Naive B cell (primary cell): ENCODE data around the gene TRIM69. TPM values are rescaled to one million over a fixed set of nuclear protein-coding genes. Genes with fewer than 3 reads are reported as not detected.
"Not testable (repeated sequence)": the region's sequence is repeated elsewhere in the genome, so short reads cannot be mapped to it uniquely, and the experiment has no call there.

ENCODE experiments used
- ATAC-seq, 2 donors: fragments of 150-1000 bp; cut with Tn5 transposase; 2 replicates each; pipeline ENCODE4 v1.10.0; 2021; ENCODE audit warnings: low read depth in 2 of 2, mild to moderate bottlenecking in 2 of 2, moderate library complexity in 2 of 2
- DNase-seq: peaks from one replicate; pipeline ENCODE4 v3.0.0; 2022
- H3K27ac Mint-ChIP-seq, 6 donors: one replicate each; pipeline ENCODE4 v1.8.0; 2020 to 2022; ENCODE audit warnings: mild to moderate bottlenecking in 6 of 6, mixed read lengths in 6 of 6, moderate library complexity in 5 of 6, inconsistent platforms in 2 of 6
- H3K27me3 Mint-ChIP-seq, 3 donors: one replicate each; pipeline ENCODE4 v1.8.0; 2021 to 2022; ENCODE audit warnings: mixed read lengths in 3 of 3, mild to moderate bottlenecking in 1 of 3
- H3K36me3 Mint-ChIP-seq, 2 donors: one replicate each; pipeline ENCODE4 v1.8.0; 2020 to 2022; ENCODE audit warnings: mixed read lengths in 2 of 2, inconsistent platforms in 1 of 2, mild to moderate bottlenecking in 1 of 2
- H3K4me1 Mint-ChIP-seq, 3 donors: one replicate each; pipeline ENCODE4 v1.8.0; 2020 to 2022; ENCODE audit warnings: mixed read lengths in 3 of 3, inconsistent platforms in 1 of 3, mild to moderate bottlenecking in 1 of 3, moderate library complexity in 1 of 3
- H3K4me3 Mint-ChIP-seq, 8 donors: one replicate each; pipeline ENCODE4 v1.8.0; 2020 to 2022; ENCODE audit warnings: mild to moderate bottlenecking in 8 of 8, mixed read lengths in 8 of 8, moderate library complexity in 8 of 8, inconsistent platforms in 2 of 8
- H3K9me3 Mint-ChIP-seq, 7 donors: one replicate each; pipeline ENCODE4 v1.8.0; 2020 to 2022; ENCODE audit warnings: mixed read lengths in 7 of 7, mild to moderate bottlenecking in 5 of 7, inconsistent platforms in 2 of 7, moderate library complexity in 1 of 7
- polyA plus RNA-seq, 6 donors: library from polyadenylated mRNA; unstranded; fragments of 300-500 nt; fragmentation: Illumina TruSeq; gene quantifications; one replicate each; pipeline ENCODE4 v1.2.3, GENCODE V29; 2021; ENCODE audit warnings: low read depth in 6 of 6

The TRIM69 gene
- polyA plus RNA-seq, 6 donors from 2014 or later: 9.4 to 22.4 (median 18.1) TPM

GRCh38 chr15:44719293-44719999, 16.9 kb upstream of the TRIM69 start:
- ATAC-seq (peak; percentile 50 to 54), DNase-seq (peak; percentile 49)
- peak overlapping the region; percentile 35 to 100 (median 90) for H3K27ac Mint-ChIP-seq
- peaks cover 14 to 32% of the 10 kb centered on the region in 2 donors for H3K36me3 Mint-ChIP-seq
- H3K9me3 Mint-ChIP-seq: no peaks in the 10 kb centered on the region
- no peaks in the 10 kb centered on the region for H3K27me3 Mint-ChIP-seq
- H3K4me3 Mint-ChIP-seq: peak overlapping the region; percentile 27 to 83 (median 59)
- H3K4me1 Mint-ChIP-seq: peaks cover 60 to 88% (median 74%) of the 10 kb centered on the region in 3 donors

GRCh38 chr15:44720000-44720435, 16.3 kb upstream of the TRIM69 start:
- H3K36me3 Mint-ChIP-seq: peaks cover 8 to 27% of the 10 kb centered on the region in 2 donors
- ATAC-seq, DNase-seq, H3K9me3 Mint-ChIP-seq, H3K27me3 Mint-ChIP-seq: not testable (repeated sequence)
- H3K4me1 Mint-ChIP-seq: peaks cover 60 to 88% (median 74%) of the 10 kb centered on the region in 3 donors
- peak overlapping the region in 2 of 8 donors; percentile 49 to 76 for H3K4me3 Mint-ChIP-seq
- H3K27ac Mint-ChIP-seq: peak overlapping the region in 5 of 6 donors; percentile 36 to 100 (median 81)

GRCh38 chr15:44720460-44721176, 15.7 kb upstream of the TRIM69 start:
- ATAC-seq: no peak
- peaks cover 58 to 87% (median 73%) of the 10 kb centered on the region in 3 donors for H3K4me1 Mint-ChIP-seq
- H3K27me3 Mint-ChIP-seq: no peaks in the 10 kb centered on the region
- no peak for DNase-seq
- peak overlapping the region in 4 of 8 donors; percentile 6 to 78 (median 20) for H3K4me3 Mint-ChIP-seq
- peaks cover 2 to 21% of the 10 kb centered on the region in 2 donors for H3K36me3 Mint-ChIP-seq
- peak overlapping the region; percentile 54 to 100 (median 80) for H3K27ac Mint-ChIP-seq
- H3K9me3 Mint-ChIP-seq: no peaks in the 10 kb centered on the region

GRCh38 chr15:44722011-44722410, 14.3 kb upstream of the TRIM69 start:
- no peaks in the 10 kb centered on the region for H3K27me3 Mint-ChIP-seq
- peak overlapping the region in 1 of 8 donors; percentile 78 for H3K4me3 Mint-ChIP-seq
- ATAC-seq (no peak), DNase-seq (no peak)
- H3K4me1 Mint-ChIP-seq: peaks cover 55 to 87% (median 75%) of the 10 kb centered on the region in 3 donors
- H3K36me3 Mint-ChIP-seq: peaks cover 0 to 11% of the 10 kb centered on the region in 2 donors
- H3K27ac Mint-ChIP-seq: peak overlapping the region in 4 of 6 donors; percentile 33 to 100 (median 66)
- H3K9me3 Mint-ChIP-seq: no peaks in the 10 kb centered on the region

GRCh38 chr15:44726136-44726535, 10.2 kb upstream of the TRIM69 start:
- peak overlapping the region; percentile 77 to 96 (median 92) for H3K4me3 Mint-ChIP-seq
- peak overlapping the region; percentile 88 to 99 (median 98) for H3K27ac Mint-ChIP-seq
- H3K9me3 Mint-ChIP-seq: no peaks in the 10 kb centered on the region
- no peaks in the 10 kb centered on the region for H3K27me3 Mint-ChIP-seq
- H3K4me1 Mint-ChIP-seq: peaks cover 49 to 84% (median 58%) of the 10 kb centered on the region in 3 donors
- ATAC-seq (no peak), DNase-seq (no peak)
- H3K36me3 Mint-ChIP-seq: no peaks in the 10 kb centered on the region

- Mint-ChIP-seq H3K27ac (peak overlapping the region; percentile 92 to 99 (median 98)), H3K27me3 (no peaks in the 10 kb centered on the region), H3K36me3 (no peaks in the 10 kb centered on the region), H3K4me1 (peaks cover 50 to 84% (median 51%) of the 10 kb centered on the region in 3 donors), H3K9me3 (no peaks in the 10 kb centered on the region), H3K4me3 (peak overlapping the region; percentile 77 to 99 (median 92))
- ATAC-seq (peak; percentile 30 to 43), DNase-seq (peak; percentile 67)
These were observed 9.5 kb upstream of the TRIM69 start for GRCh38 chr15:44726568-44727484.

- Mint-ChIP-seq H3K27me3 (no peaks in the 10 kb centered on the region), H3K4me1 (peaks cover 55 to 79% (median 55%) of the 10 kb centered on the region in 3 donors), H3K4me3 (peak overlapping the region in 7 of 8 donors; percentile 56 to 99 (median 92)), H3K9me3 (no peaks in the 10 kb centered on the region), H3K27ac (peak overlapping the region; percentile 92 to 99 (median 98)), H3K36me3 (no peaks in the 10 kb centered on the region)
- DNase-seq (no peak), ATAC-seq (no peak)
These were observed 8.7 kb upstream of the TRIM69 start for GRCh38 chr15:44727485-44728231.

- H3K27ac Mint-ChIP-seq: peak overlapping the region; percentile 96 to 99 (median 99)
- peak overlapping the region; percentile 92 to 100 (median 98) for H3K4me3 Mint-ChIP-seq
- H3K9me3 Mint-ChIP-seq, H3K27me3 Mint-ChIP-seq, DNase-seq, H3K36me3 Mint-ChIP-seq: not testable (repeated sequence)
- H3K4me1 Mint-ChIP-seq: peaks cover 55 to 77% (median 55%) of the 10 kb centered on the region in 3 donors
- ATAC-seq: peak in 1 of 2 donors; percentile 0
These were observed 8.1 kb upstream of the TRIM69 start for GRCh38 chr15:44728232-44728575.

- peak overlapping the region; percentile 92 to 100 (median 98) for H3K4me3 Mint-ChIP-seq
- no peaks in the 10 kb centered on the region for H3K27me3 Mint-ChIP-seq
- peaks cover 51 to 73% (median 57%) of the 10 kb centered on the region in 3 donors for H3K4me1 Mint-ChIP-seq
These were observed 7.5 kb upstream of the TRIM69 start for GRCh38 chr15:44728576-44729407.

GRCh38 chr15:44729408-44730127, 6.8 kb upstream of the TRIM69 start:
- no peaks in the 10 kb centered on the region for H3K36me3 Mint-ChIP-seq
- H3K9me3 Mint-ChIP-seq: no peaks in the 10 kb centered on the region
- H3K4me1 Mint-ChIP-seq: peaks cover 43 to 71% (median 52%) of the 10 kb centered on the region in 3 donors
- peak overlapping the region; percentile 92 to 100 (median 98) for H3K4me3 Mint-ChIP-seq
- no peaks in the 10 kb centered on the region for H3K27me3 Mint-ChIP-seq
- DNase-seq: no peak
- peak overlapping the region; percentile 96 to 99 (median 99) for H3K27ac Mint-ChIP-seq
- peak; percentile 12 to 17 for ATAC-seq

More at GRCh38 chr15:44728576-44729407, 7.5 kb upstream of the TRIM69 start:
- ATAC-seq: peak; percentile 82 to 83
- peak; percentile 97 for DNase-seq
- H3K9me3 Mint-ChIP-seq: no peaks in the 10 kb centered on the region
- H3K27ac Mint-ChIP-seq: peak overlapping the region; percentile 96 to 99 (median 99)
- no peaks in the 10 kb centered on the region for H3K36me3 Mint-ChIP-seq

GRCh38 chr15:44734839-44735481, 1.4 kb upstream of the TRIM69 start:
- H3K27ac Mint-ChIP-seq: peak overlapping the region; percentile 44 to 96 (median 92)
- H3K9me3 Mint-ChIP-seq: no peaks in the 10 kb centered on the region
- peaks cover 26 to 50% (median 31%) of the 10 kb centered on the region in 3 donors for H3K4me1 Mint-ChIP-seq
- H3K27me3 Mint-ChIP-seq: no peaks in the 10 kb centered on the region
- no peak for ATAC-seq
- H3K36me3 Mint-ChIP-seq: no peaks in the 10 kb centered on the region
- H3K4me3 Mint-ChIP-seq: peak overlapping the region in 7 of 8 donors; percentile 0 to 74 (median 59)
- DNase-seq: no peak
